GM12878 (cell line): Measurements from ENCODE around the gene DPM2. TPM values are rescaled to one million over a fixed set of nuclear protein-coding genes. Genes with fewer than 3 reads are reported as not detected.

Source experiments
- ATAC-seq: fragments of 200-7000 bp; cut with Tn5 transposase; 3 replicates; pipeline ENCODE4 v1.9.1; 2020; ENCODE audit warnings: mild to moderate bottlenecking, moderate library complexity
- BruUV-seq: library from RNA; stranded (reverse); fragments of 400-500 nt; replicated peaks from 2 replicates; lab custom pipeline; 2021; lab: Mats Ljungman, UMichigan
- CTCF ChIA-PET: fragments of 300-600 bp; sonication (Branson Sonifier 250); formaldehyde crosslinking; extraction: SDS; loops from one replicate; lab custom pipeline; 2021; ENCODE audit warnings: inconsistent platforms; lab: Yijun Ruan, JAX
- POLR2A ChIA-PET: fragments of 350-600 bp; formaldehyde crosslinking; extraction: SDS; loops from one replicate; lab custom pipeline; 2021; ENCODE audit warnings: inconsistent platforms; lab: Charles Lee
- RAD21 ChIA-PET: fragments of 300-600 bp; sonication (Branson Sonifier 250); formaldehyde crosslinking; loops from one replicate; lab custom pipeline; 2023; ENCODE audit warnings: antibody characterized with exemption; ENCODE audit not compliant: unreplicated experiment; lab: Charles Lee
- SMC1A ChIA-PET: fragments of 300-600 bp; sonication (Branson Sonifier 250); formaldehyde crosslinking; loops from one replicate; lab custom pipeline; 2023; ENCODE audit not compliant: unreplicated experiment, uncharacterized antibody; lab: Charles Lee
- DNase-seq: peaks from one replicate; pipeline ENCODE4 v3.0.0-alpha.2; 2011; ENCODE audit warnings: low read depth, low spot score
- FAIRE-seq: peaks from 3 replicates; lab custom pipeline; 2011; peaks lifted over from hg19 to GRCh38; lab: Jason Lieb, UNC
- H2AFZ ChIP-seq: 2 replicates; pipeline ENCODE4 v1.6.0; 2011; ENCODE audit warnings: low read depth, low read length, control low read depth; ENCODE audit not compliant: control insufficient read depth
- H3K27ac ChIP-seq: 2 replicates; pipeline ENCODE4 v1.5.1; 2011; ENCODE audit warnings: control low read depth; ENCODE audit not compliant: control insufficient read depth, insufficient read depth
- H3K27me3 ChIP-seq, 2 experiments: replicated peaks in 1 of 2; 2 replicates each; pipeline versions ENCODE4 v1.6.0 to v1.6.1; 2011; ENCODE audit warnings: low read length in 1 of 2; ENCODE audit not compliant: control insufficient read depth in 2 of 2, insufficient read depth in 2 of 2
- H3K36me3 ChIP-seq, 2 experiments: 2 replicates each; pipeline ENCODE4 v1.5.1; 2011; ENCODE audit warnings: low read length in 1 of 2; ENCODE audit not compliant: control insufficient read depth in 2 of 2, insufficient read depth in 2 of 2
- H3K4me1 ChIP-seq: 2 replicates; pipeline ENCODE4 v1.6.1; 2011; ENCODE audit warnings: mild to moderate bottlenecking, low read length, moderate library complexity, mixed read lengths; ENCODE audit not compliant: control insufficient read depth, insufficient read depth
- H3K4me2 ChIP-seq: 2 replicates; pipeline ENCODE4 v1.6.0; 2011; ENCODE audit warnings: control low read depth; ENCODE audit not compliant: control insufficient read depth, insufficient read depth
- H3K4me3 ChIP-seq: fragments of 200-600 bp; sonication (generic); 2 replicates; pipeline ENCODE4 v1.5.1; 2016
- H3K79me2 ChIP-seq: 2 replicates; pipeline ENCODE4 v1.6.0; 2011; ENCODE audit warnings: low read length; ENCODE audit not compliant: control insufficient read depth, insufficient read depth
- H3K9ac ChIP-seq: 2 replicates; pipeline ENCODE4 v1.8.0; 2011; ENCODE audit warnings: low read length, control low read depth, mixed read lengths; ENCODE audit not compliant: control insufficient read depth, insufficient read depth
- H3K9me3 ChIP-seq: replicated peaks from 3 replicates; pipeline ENCODE4 v1.5.1; 2011; ENCODE audit warnings: mild to moderate bottlenecking, low read length; ENCODE audit not compliant: control insufficient read depth, insufficient read depth
- H4K20me1 ChIP-seq: 2 replicates; pipeline ENCODE4 v1.6.0; 2011; ENCODE audit not compliant: control insufficient read depth, insufficient read depth
- BMI1 ChIP-seq: fragments of 450-650 bp; IDR thresholded peaks from 2 replicates; pipeline ENCODE4 v1.6.1; 2016; ENCODE audit warnings: mild to moderate bottlenecking, moderate library complexity, borderline replicate concordance
- DPF2 ChIP-seq: fragments of 450-650 bp; IDR thresholded peaks from 2 replicates; pipeline ENCODE4 v1.6.1; 2017; ENCODE audit warnings: mild to moderate bottlenecking
- IKZF1 ChIP-seq: fragments of 450-650 bp; conservative IDR thresholded peaks from 2 replicates; pipeline ENCODE4 v1.6.1; 2017; ENCODE audit warnings: antibody characterized with exemption, mild to moderate bottlenecking
- MXI1 ChIP-seq: fragments of 150-350 bp; IDR thresholded peaks from 2 replicates; pipeline ENCODE4 v1.6.1; 2011; ENCODE audit warnings: low read depth, mild to moderate bottlenecking, inconsistent platforms, low read length, improper control_type of control experiment
- MYC ChIP-seq: IDR thresholded peaks from 2 replicates; pipeline ENCODE4 v1.6.1; 2011; ENCODE audit warnings: mild to moderate bottlenecking, low read length, moderate library complexity, inconsistent platforms; ENCODE audit not compliant: insufficient read depth, insufficient replicate concordance, insufficient read length, severe bottlenecking
- NFYA ChIP-seq: IDR thresholded peaks from 2 replicates; pipeline ENCODE4 v1.6.1; 2011; ENCODE audit warnings: low read depth, mild to moderate bottlenecking, low read length, improper control_type of control experiment, borderline replicate concordance
- POU2F2 ChIP-seq: IDR thresholded peaks from 3 replicates; pipeline ENCODE4 v1.6.1; 2011; ENCODE audit warnings: low read depth, mild to moderate bottlenecking, low read length, borderline replicate concordance
- RAD51 ChIP-seq: fragments of 450-650 bp; IDR thresholded peaks from 2 replicates; pipeline ENCODE4 v1.6.1; 2016; ENCODE audit warnings: moderate library complexity, mild to moderate bottlenecking, inconsistent platforms
- STAT1 ChIP-seq: fragments of 450-650 bp; conservative IDR thresholded peaks from 2 replicates; pipeline ENCODE4 v1.6.1; 2014; ENCODE audit warnings: antibody characterized with exemption, mild to moderate bottlenecking
- ZNF217 ChIP-seq: fragments of 450-650 bp; IDR thresholded peaks from 2 replicates; pipeline ENCODE4 v1.6.1; 2017; ENCODE audit warnings: antibody characterized with exemption, mild to moderate bottlenecking
- WGBS: methylation state at CpG from one replicate; pipeline ENCODE4 v1.1.6; 2016; ENCODE audit warnings: low lambda C conversion rate; ENCODE audit not compliant: insufficient replicate concordance, insufficient coverage; ENCODE audit errors: missing lambda C conversion rate; 5-methylcytosine and 5-hydroxymethylcytosine counted together
- in situ Hi-C: fragments of 300-500 bp; cut with MboI; formaldehyde crosslinking; loops from 9 replicates; pipeline ENCODE4 v1.14.3; 2018; ENCODE audit warnings: mixed read lengths
- intact Hi-C: fragments of 100-400 bp; cut with micrococcal nuclease; formaldehyde crosslinking; loops from one replicate; pipeline ENCODE4 v1.14.2; 2022; ENCODE audit not compliant: unreplicated experiment
- polyA plus RNA-seq, 11 experiments: library from polyadenylated mRNA; depleted of rRNA in 4 of 11; unstranded in 6 of 11; stranded (reverse) in 5 of 11; fragments of >200 nt; fragmentation: Nextera tagmentation in 4 of 11; fragmentation: Illumina TruSeq in 1 of 11; extraction: Ambion mirVana in 4 of 11; extraction: Trizol in 1 of 11; gene quantifications; 1 replicate in 1 of 11; 2 replicates in 10 of 11; pipeline versions ENCODE4 v1.2.1 to v1.2.3, GENCODE V29; 2011 to 2016; ENCODE audit warnings: inconsistent platforms in 2 of 11, missing spikeins in 2 of 11, low read depth in 1 of 11
- total RNA-seq, 4 experiments: library from RNA; depleted of rRNA in 3 of 4; stranded (reverse); fragments of >200 nt in 3 of 4; fragmentation: Illumina TruSeq in 1 of 4; extraction: Trizol in 1 of 4; gene quantifications; 2 replicates each; pipeline versions ENCODE4 v1.2.1 to v1.2.3, GENCODE V29; 2013 to 2021

Gene DPM2
- total and polyA plus RNA-seq, 10 of the 15 experiments (the other 5 are each of a cell fraction or from before 2014, with no cell fraction given), result 22.7 to 77.9 (median 44.7) TPM

DNA sequence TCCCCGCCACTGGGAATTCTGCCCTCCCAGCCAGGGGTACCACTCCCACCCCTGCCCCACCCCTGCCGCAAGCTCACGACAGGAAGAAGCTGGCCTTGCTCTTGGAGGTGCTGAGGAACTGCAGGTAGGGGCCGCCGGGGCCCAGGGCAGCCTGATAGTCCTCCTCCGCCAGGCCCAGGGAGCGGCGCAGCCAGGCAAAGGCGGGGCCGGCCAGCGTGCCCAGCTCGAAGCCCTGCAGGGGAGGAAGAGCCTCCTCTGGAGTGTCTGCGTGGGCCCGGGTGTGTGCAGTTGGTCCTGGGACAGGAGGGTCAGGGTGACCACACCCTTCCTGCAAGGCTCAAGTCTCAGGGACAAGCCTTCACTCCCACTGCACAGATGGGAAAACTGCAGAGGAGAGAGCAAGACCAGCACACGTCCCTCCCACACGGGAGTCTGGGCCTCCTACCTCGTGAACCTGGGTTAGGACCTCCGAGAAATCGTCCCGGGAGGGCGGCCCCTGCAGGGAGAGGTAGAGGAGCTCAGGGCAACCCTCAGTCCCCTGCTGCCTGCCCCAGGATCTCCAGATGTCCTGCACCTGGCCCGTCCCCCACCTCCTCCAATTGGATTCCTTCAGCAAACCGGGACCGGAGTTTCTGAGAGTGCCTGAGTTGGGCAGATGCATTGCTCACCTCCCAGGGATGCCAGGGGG is 9.5 kb downstream of the DPM2 start:
- intact Hi-C loops (no loop called here), in situ Hi-C loops (loop anchor here (5.0 kb wide), 1 partner anchor 426 kb away; no protein-coding TSS in a partner anchor)
- Histone ChIP-seq H3K27me3 (peaks cover 2 to 4% of the 10 kb centered on the region in 2 experiments; a peak in 3 of 4 replicates), H3K9ac (no peak overlapping the region), H3K79me2 (no peaks in the 10 kb centered on the region), H3K36me3 (no peaks in the 10 kb centered on the region), H2AFZ (no peak overlapping the region), H3K27ac (no peak overlapping the region), H3K4me1 (peaks cover 21% of the 10 kb centered on the region), H3K4me2 (no peak overlapping the region), H4K20me1 (peaks cover 2% of the 10 kb centered on the region; the same call in 1 of the 2 replicates), H3K9me3 (no peaks in the 10 kb centered on the region), H3K4me3 (no peak overlapping the region)
- 39% methylated on average over 24 of the region's 24 CpGs for WGBS
- ChIA-PET CTCF (interaction anchor here (1.0 kb wide), 2 partner anchors 106 to 193 kb away, joined by 3 read pairs; partner anchors contain the start of gene TOR2A), POLR2A (no interaction called here), SMC1A (no interaction called here), RAD21 (interaction anchor here (0.6 kb wide), 1 partner anchor 189 kb away, joined by 3 read pairs; no protein-coding TSS in a partner anchor)
- TF ChIP-seq MXI1, result no peak
- TF ChIP-seq ZNF217, result no peak
- no peak for TF ChIP-seq DPF2
- TF ChIP-seq POU2F2, result no peak
- no peak for TF ChIP-seq RAD51
- no peak for TF ChIP-seq STAT1
- no peak for TF ChIP-seq BMI1
- no peak for TF ChIP-seq NFYA
- TF ChIP-seq MYC, result no peak
- TF ChIP-seq IKZF1, result no peak
- BruUV-seq, result no TSS peak
- FAIRE-seq (no peak), DNase-seq (no peak), ATAC-seq (no peak)
